Chondrocyte (in vitro differentiated cells): ENCODE results near the gene UTP3. TPM values are rescaled to one million over a fixed set of nuclear protein-coding genes. Genes with fewer than 3 reads are reported as not detected.

Source experiments
- DNase-seq: peaks from one replicate; pipeline ENCODE4 v3.0.0; 2021; ENCODE audit warnings: mixed read lengths, low spot score
- H3K27ac Mint-ChIP-seq: one replicate; pipeline ENCODE4 v1.8.0; 2021; ENCODE audit warnings: mild to moderate bottlenecking, moderate library complexity, mixed read lengths; ENCODE audit not compliant: unreplicated experiment
- H3K27me3 Mint-ChIP-seq: 2 replicates; pipeline ENCODE4 v1.8.0; 2021; ENCODE audit warnings: low read depth, mixed read lengths
- H3K36me3 Mint-ChIP-seq: 2 replicates; pipeline ENCODE4 v1.8.0; 2021; ENCODE audit warnings: low read depth, mixed read lengths
- H3K4me1 Mint-ChIP-seq: 2 replicates; pipeline ENCODE4 v1.8.0; 2021; ENCODE audit warnings: low read depth, mild to moderate bottlenecking, mixed read lengths
- H3K4me3 Mint-ChIP-seq: one replicate; pipeline ENCODE4 v1.8.0; 2021; ENCODE audit warnings: mild to moderate bottlenecking, moderate library complexity, mixed read lengths; ENCODE audit not compliant: unreplicated experiment
- H3K9me3 Mint-ChIP-seq: 2 replicates; pipeline ENCODE4 v1.8.0; 2021; ENCODE audit warnings: low read depth, mixed read lengths
- total RNA-seq: library from RNA; stranded (reverse); gene quantifications from 3 replicates; pipeline ENCODE4 v1.2.1, GENCODE V29; 2021
- TF ChIP-seq, protein P1 (sequence below): fragments of 200-600 bp; sonication (generic); IDR thresholded peaks from 2 replicates; pipeline ENCODE4 v1.5.0; 2021; ENCODE audit warnings: antibody characterized with exemption, mild to moderate bottlenecking, moderate library complexity

UTP3 gene
- total RNA-seq, 1 donor from 2014 or later, result 25.7 TPM

DNA sequence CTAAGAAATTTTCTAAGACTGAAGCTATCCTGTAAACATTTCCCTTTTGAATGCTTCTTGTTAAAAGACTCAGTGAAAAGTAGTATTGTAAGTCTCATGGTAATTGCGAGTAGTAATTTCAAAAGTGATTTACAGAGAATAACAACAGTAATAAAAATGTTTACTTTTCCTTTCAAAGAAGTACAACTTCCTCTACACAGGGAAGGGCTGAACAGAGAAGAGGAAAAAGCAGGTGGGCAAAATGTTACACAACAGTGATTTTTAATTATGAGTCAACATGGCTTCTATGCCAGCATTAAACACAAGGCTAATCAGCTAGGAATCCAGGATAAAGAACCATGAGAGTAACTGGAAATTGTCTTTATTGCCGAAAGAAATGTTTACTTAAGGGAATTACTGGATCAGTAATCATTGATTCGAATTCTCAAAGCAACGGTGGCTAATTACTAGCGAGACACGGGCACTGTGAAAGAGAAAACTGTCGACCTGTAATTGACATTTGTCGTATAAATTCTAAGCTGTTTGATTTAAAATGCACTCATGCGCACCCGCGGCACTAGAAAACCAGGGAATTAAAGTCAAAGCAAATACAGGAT is 15.4 kb downstream of the UTP3 start:
- no peak for DNase-seq
- peaks cover 24% of the 10 kb centered on the region for H3K4me1 Mint-ChIP-seq
- TF ChIP-seq, protein P1, sequence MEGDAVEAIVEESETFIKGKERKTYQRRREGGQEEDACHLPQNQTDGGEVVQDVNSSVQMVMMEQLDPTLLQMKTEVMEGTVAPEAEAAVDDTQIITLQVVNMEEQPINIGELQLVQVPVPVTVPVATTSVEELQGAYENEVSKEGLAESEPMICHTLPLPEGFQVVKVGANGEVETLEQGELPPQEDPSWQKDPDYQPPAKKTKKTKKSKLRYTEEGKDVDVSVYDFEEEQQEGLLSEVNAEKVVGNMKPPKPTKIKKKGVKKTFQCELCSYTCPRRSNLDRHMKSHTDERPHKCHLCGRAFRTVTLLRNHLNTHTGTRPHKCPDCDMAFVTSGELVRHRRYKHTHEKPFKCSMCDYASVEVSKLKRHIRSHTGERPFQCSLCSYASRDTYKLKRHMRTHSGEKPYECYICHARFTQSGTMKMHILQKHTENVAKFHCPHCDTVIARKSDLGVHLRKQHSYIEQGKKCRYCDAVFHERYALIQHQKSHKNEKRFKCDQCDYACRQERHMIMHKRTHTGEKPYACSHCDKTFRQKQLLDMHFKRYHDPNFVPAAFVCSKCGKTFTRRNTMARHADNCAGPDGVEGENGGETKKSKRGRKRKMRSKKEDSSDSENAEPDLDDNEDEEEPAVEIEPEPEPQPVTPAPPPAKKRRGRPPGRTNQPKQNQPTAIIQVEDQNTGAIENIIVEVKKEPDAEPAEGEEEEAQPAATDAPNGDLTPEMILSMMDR, result no peak
- H3K9me3 Mint-ChIP-seq, result no peaks in the 10 kb centered on the region
- H3K27me3 Mint-ChIP-seq, result no peaks in the 10 kb centered on the region
- no peaks in the 10 kb centered on the region for H3K36me3 Mint-ChIP-seq
- peak overlapping the region; percentile 85 for H3K27ac Mint-ChIP-seq
- H3K4me3 Mint-ChIP-seq, result peak overlapping the region; percentile 81

DNA sequence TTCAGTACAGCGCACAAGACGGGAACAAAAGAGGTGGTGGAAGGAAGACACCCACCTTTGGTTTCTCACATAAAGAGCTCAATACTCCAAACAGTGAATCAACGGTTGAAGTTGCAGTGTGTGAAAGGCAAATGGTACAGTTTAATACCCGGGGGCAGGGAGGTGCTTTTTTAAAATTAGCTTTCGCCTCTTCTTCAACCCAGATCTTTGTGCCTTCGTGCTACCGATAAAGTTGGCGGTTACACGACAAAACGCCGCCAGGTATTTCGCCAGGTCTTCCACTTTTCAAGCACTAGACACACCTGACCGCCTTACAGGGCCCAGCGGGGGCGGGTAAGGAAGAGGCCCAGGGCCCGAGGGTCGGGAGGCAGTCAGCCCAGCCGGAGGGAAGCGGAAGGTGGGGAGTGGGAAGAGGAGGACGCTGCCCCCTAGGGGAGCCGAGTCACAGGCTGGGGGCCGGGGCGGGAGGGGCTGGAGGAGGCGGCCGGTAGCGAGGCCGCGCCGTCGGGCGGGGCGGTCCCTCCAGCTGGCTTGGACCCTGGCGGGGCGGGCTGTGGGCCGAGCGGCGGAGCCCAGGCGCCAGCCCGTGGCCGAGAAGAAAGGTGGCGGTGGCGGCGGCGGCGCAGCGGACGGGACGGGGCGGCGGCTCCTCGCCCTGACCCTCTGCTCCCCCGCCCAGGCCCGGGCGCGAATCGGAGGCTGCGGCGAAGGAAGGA is 16.0 kb downstream of the UTP3 start:
- Mint-ChIP-seq H3K4me1 (peaks cover 24% of the 10 kb centered on the region), H3K9me3 (no peaks in the 10 kb centered on the region), H3K27ac (peak overlapping the region; percentile 85), H3K4me3 (peak overlapping the region; percentile 81), H3K27me3 (no peaks in the 10 kb centered on the region), H3K36me3 (no peaks in the 10 kb centered on the region)
- no peak for DNase-seq
- TF ChIP-seq, protein P1, result peak; percentile 73

DNA sequence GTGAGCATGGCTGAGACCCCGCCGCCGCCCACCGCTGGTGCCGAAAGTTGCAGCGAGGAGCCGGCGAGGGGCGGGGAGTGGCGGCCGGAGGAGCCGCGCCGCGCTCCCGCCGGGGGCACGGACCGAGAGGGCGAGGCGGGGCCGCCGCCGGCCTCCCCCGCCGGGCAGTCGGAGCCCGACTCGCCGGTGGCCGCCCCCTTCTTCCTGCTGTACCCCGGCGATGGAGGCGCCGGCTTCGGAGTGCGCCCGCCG is 16.5 kb downstream of the UTP3 start:
- Mint-ChIP-seq H3K27ac (no peak overlapping the region), H3K27me3 (no peaks in the 10 kb centered on the region), H3K4me1 (peaks cover 24% of the 10 kb centered on the region), H3K4me3 (peak overlapping the region; percentile 93), H3K9me3 (no peaks in the 10 kb centered on the region), H3K36me3 (no peaks in the 10 kb centered on the region)
- TF ChIP-seq, protein P1, result no peak
- no peak for DNase-seq

DNA sequence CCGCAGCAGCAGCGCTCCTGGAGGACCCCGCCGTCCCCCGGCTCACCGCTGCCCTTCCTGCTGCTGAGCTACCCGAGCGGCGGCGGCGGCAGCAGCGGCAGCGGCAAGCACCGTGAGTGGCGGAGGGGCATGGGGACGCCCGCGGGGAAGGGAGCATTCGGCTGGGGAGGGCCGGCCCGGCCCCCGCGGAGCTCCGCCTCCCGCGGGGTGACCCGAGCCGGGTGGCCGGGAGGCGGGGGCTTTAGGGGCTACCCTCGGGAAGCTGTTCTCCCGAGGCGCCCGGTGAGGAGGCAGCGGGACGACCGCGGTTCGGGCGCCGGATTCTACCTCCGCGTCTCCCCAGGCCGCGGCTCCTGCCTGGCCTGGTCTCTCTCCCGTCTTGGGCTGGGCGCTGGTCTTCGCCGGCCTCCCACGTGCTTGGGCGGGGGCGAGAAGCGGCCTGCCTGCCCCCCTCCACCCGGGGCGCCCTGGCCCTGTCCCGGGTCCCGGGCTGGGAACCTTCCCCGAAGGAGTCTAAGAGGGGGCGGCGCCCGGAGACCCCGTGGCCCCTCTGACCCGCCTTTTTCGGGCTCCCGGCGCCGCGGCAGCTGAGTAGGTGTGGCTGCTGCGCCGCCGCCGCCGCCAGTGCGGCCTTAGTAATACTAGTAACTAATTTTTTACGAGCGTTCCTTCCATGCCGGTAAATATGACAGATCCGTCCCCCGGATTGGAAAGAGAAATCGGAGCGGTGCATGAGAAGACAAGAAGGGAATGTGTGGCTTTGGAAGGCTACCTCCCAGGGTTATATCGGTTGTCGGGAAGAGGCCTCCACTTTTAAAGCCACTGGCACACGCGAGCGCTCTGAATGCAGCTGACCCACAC is 17.1 kb downstream of the UTP3 start:
- Mint-ChIP-seq H3K36me3 (no peaks in the 10 kb centered on the region), H3K9me3 (no peaks in the 10 kb centered on the region), H3K4me1 (peaks cover 24% of the 10 kb centered on the region), H3K4me3 (peak overlapping the region; percentile 93), H3K27me3 (no peaks in the 10 kb centered on the region), H3K27ac (peak overlapping the region; percentile 93)
- no peak for DNase-seq
- TF ChIP-seq, protein P1, result no peak

DNA sequence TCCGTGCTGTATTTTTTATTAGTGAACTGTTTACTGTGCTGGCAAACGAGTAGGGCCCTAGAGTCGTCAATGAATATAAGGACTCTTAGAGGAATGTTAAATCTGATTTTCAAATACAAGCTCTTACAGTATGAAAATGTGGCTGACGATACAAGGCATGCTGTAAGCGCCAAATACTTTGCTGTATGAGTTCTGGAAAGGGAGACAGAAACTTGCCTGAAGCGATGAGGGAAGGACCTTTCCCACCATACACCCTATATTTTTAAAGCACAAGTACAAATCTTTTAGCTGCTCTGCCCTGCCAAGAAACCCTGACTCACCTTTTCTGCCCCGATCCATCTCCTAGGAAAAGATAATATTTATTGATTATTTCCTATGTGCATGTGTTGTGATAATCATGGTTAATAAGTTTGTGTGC is 17.7 kb downstream of the UTP3 start:
- no peak for DNase-seq
- peak overlapping the region; percentile 93 for H3K27ac Mint-ChIP-seq
- TF ChIP-seq, protein P1, result no peak

More for the DNA sequence above, 17.7 kb downstream of the UTP3 start:
- Mint-ChIP-seq H3K4me1 (peaks cover 24% of the 10 kb centered on the region), H3K4me3 (peak overlapping the region; percentile 93), H3K36me3 (no peaks in the 10 kb centered on the region), H3K27me3 (no peaks in the 10 kb centered on the region), H3K9me3 (no peaks in the 10 kb centered on the region)
